GM12875 (cell line): ENCODE data around the gene STIP1.

ENCODE experiments used
- H3K4me3 ChIP-seq: one replicate; pipeline ENCODE4 v1.5.1; 2011; ENCODE audit warnings: low read depth, low read length, control low read depth
- CTCF ChIP-seq: IDR thresholded peaks from 2 replicates; pipeline ENCODE4 v1.5.1; 2011; ENCODE audit warnings: low read depth, mild to moderate bottlenecking, control low read depth, inconsistent platforms, low read length, moderate library complexity, borderline replicate concordance; ENCODE audit not compliant: insufficient read depth

The STIP1 gene

GRCh38 chr11:64253481-64253880 lies 67.5 kb downstream of the STIP1 start:
- TF ChIP-seq CTCF: no peak
- no peak overlapping the region for H3K4me3 ChIP-seq
